Activated CD4-positive, CD25-positive, alpha-beta regulatory T cell (primary cell): ENCODE results near the gene MAP3K5.
A peak's percentile ranks its signal among the peaks of the same experiment; 100 is the strongest.
"Not testable (repeated sequence)": the region's sequence is repeated elsewhere in the genome, so short reads cannot be mapped to it uniquely, and the experiment has no call there.

ENCODE experiments used
- DNase-seq, 4 experiments: peaks; one replicate each; lab custom pipeline; 2025; lab: John Stamatoyannopoulos, UW

MAP3K5 gene

GRCh38 chr6:136772685-136773472 lies 19.4 kb downstream of the MAP3K5 start:
- no peak for DNase-seq

DNA sequence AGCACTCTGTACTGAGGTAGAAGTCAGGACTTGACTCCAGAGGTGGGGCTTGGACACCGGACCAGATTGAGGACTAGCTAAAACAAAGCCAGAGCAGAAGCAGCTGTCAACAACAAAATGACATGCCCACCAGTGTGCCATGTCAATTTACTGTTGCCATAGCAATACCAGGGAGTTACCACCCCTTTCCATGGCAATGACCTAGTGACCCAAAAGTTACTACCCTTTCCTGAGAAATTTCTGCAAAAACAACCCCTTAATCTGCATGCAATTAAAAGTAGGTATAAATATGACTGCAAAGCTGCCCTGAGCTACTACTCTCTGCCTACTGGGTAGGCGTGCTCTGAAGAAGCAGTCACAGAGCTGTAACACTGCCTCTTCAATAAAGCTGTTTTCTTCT lies 21.0 kb downstream of the MAP3K5 start:
- no peak for DNase-seq

- DNase-seq = no peak
Measured at GRCh38 chr6:136769759-136770158, 22.5 kb downstream of the MAP3K5 start.

- no peak for DNase-seq
Measured at GRCh38 chr6:136769124-136769523, 23.2 kb downstream of the MAP3K5 start.

- no peak for DNase-seq
Measured at GRCh38 chr6:136767570-136768309, 24.5 kb downstream of the MAP3K5 start.

DNA sequence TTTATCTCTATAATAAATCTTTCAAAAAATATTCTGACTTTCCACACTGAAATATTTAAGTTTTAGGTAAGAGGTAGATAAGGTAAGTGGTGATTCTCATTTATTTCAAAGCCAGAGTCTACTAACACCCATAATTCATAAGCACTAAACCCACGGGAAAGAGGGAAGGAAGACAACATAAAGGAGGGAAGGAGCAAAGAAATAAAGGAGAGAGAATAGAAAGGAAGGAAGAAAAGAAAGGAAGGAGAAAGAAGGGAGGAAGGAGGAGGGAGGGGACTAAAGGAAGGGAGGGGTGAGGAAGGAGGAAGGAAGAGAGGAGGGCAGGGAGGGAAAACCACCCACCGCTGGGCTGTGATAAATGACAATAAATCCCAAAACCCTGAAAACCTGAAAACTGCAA lies 25.2 kb downstream of the MAP3K5 start:
- DNase-seq = no peak

- DNase-seq = no peak
Measured at GRCh38 chr6:136766274-136766673, 26.0 kb downstream of the MAP3K5 start.

- no peak for DNase-seq
Measured at GRCh38 chr6:136764517-136764993, 27.7 kb downstream of the MAP3K5 start.

DNA sequence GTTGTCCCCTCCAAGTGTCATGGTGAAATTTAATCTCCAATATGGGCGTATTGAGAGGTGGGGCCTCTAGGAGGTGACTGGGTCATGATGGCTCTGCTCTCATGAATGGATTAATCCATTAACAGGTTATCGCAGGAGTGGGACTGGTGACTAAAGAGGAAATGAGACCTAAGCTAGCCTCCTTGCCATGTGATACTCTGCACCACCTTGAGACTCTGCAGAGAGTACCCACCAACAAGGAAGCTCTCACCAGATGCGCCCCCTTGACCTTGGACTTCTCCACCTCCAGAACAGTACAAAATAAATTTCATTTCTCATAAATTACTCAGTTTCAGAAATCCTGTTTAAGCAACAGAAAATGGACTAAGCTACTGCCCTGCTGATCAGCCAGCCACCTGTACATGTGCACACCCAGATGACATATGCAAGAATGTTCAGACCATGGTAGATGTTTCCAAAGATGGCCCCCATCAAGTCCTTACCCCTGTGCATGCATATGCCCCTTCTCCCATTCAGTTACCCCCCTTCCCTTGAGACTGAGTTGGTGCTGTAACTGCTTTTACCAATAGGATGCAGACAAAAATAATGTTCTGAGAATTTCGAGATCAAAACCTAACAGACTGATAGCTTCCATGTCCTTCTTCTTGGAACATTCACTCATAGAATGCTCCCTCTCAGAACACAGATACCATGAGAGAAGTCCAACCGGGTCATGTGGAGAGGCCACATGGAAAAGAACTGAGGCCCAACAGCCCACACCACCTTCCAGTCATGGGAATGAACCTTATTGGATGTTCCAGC lies 28.4 kb downstream of the MAP3K5 start:
- DNase-seq = no peak

DNA sequence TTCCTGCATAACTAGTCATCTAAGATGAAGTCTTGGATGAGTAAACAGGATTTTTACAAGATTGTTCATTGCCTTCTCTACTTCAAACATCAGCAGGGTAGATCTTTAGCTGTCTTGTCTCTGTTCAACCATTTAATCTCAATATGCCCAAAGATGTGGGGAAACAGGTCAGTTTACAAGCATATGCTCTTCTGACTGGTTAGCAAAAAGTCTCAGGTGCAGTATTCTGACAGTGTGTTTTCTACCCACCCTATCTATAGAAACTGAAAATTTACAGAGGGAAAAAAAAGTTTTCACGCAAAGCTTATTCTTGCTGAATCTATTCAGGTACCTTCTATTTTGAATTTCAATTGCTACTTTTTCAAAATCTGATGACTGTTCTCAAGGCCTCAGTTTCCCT lies 29.0 kb downstream of the MAP3K5 start:
- DNase-seq = no peak

DNA sequence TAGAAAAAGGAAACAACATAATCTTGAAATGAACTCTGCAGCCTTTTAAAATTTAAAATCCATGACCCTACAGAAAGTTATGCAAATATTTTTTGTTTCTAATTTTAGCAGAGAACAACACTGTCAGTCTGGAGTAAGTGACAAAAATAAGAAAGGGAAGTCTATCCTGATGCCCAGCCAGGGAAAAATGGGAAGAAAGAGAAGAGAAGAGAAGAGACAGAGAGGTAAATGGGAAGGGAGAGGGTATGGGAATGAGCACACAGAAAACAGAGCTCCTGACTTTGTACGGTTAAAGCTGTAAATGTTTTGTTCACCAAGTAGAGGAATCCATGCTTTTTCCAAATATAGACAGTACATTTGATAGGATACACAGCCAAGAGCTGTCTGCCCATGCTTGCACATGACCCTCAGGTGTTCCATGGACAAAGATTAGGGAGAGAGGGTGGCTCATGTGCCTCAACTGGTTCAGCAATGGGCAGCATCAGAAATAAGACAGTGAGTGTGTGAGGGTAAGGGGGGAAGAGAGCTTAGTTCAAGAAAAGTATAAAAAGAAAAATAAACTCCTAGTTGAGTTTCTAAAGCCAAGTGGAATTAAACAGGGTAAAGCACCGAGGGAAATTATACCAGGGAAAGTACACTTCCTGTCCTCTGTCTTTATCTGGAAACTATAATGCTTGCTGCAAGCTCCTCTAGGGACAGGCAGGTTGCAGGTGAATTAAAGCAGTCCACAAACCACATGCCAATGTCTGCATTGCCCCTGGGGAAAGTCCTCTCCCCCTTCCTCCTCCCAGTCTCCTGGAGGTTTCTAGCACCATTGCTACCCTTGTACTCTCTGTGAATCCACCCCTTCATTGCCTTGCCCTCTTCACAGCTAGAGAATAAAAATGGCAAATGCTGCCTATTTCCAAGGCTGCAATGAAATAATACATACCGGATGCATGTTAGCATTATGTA lies 30.0 kb downstream of the MAP3K5 start:
- DNase-seq = no peak

DNA sequence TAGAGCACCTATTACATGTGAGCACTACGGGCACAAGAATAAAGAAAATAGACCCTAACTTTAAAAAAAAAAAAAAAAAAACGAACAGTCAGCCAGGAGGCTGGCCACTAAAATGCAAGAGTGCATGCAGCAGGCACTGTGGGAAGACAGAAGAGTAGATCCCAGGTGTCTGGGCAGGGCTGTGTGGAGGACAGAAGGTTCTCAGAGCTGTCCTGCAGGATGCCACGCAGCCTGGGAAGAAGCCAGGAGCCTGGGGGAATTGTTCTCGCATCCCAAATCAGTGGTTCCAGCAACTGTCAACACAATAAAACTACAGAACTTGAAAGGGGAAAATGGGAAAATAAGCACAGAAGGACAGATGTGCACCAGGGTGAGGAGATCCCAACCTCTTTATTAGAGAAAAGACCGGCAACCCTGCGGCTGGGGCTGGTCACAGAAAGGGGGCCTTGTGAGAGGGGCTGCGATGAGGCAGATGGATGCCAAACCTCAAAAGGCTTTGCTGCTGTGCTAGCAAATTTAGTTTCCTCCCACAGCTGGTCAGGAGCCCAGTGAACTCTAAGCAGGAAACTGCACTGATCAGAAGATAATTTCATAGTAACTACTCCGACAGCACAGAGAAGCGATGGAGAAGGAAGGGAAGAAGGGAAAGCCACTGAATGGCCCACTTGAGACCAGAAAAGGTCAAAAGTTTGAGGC lies 30.9 kb downstream of the MAP3K5 start:
- DNase-seq = peak in 1 of 4 experiments; percentile 7

GRCh38 chr6:136760781-136761180 lies 31.5 kb downstream of the MAP3K5 start:
- not testable (repeated sequence) for DNase-seq

- DNase-seq = no peak
Measured at GRCh38 chr6:136757150-136757549, 35.1 kb downstream of the MAP3K5 start.

- no peak for DNase-seq
Measured at GRCh38 chr6:136754820-136755219, 37.5 kb downstream of the MAP3K5 start.

- peak in 3 of 4 experiments; percentile 13 to 29 (median 17) for DNase-seq
Measured at GRCh38 chr6:136753624-136754023, 38.7 kb downstream of the MAP3K5 start.

DNA sequence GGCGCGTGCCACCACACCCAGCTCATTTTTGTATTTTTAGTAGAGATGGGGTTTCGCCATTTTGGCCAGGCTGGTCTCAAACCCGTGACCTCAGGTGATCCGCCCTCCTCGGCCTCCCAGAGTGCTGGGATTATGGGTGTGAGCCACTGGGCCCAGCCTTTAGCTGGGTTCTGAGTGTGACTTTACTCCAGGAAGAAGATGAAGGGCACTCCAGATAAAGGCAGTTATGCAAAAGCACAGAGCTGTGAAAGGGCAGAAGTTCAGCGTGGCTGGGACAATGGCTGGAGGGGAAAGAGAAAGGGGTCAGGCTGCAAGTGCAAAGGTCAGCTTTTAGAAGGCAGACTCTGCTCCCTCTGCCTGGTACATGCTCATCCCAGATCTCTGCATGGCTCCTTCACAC lies 39.7 kb downstream of the MAP3K5 start:
- DNase-seq = no peak

DNA sequence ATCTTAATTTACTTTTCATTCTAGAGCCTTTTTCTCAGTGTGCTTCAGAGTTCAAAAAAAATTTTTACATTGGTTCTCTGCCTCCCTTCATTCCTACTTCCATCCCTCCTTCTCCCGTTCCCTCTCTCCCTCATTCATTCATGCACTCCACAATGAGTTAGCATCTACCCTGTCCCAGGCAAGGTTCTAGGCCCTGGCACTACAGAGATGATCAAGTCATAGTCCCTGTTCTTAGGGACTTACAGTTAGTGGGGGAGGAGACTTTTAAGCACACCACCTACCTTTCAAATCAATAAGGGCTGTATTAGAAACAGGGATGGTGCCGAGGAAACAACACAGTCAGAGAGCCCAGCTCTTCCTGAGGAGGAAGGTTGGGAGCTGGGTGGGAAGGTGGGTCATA lies 40.3 kb downstream of the MAP3K5 start:
- no peak for DNase-seq

GRCh38 chr6:136751522-136751956 lies 40.7 kb downstream of the MAP3K5 start:
- peak in 2 of 4 experiments; percentile 7 to 8 for DNase-seq

GRCh38 chr6:136750696-136751521 lies 41.4 kb downstream of the MAP3K5 start:
- no peak for DNase-seq
